Peyer's patch (tissue), 4 donors: ENCODE results near the gene R3HDM2. TPM values are rescaled to one million over a fixed set of nuclear protein-coding genes. Genes with fewer than 3 reads are reported as not detected.

ENCODE experiments used
- DNase-seq, 3 donors: peaks; one replicate each; pipeline ENCODE4 v3.0.0-alpha.2; 2017 to 2019
- H3K27ac ChIP-seq, 4 donors: fragments of 200-600 bp; sonication (generic); one replicate each; pipeline ENCODE4 v1.5.1; 2016 to 2019
- H3K27me3 ChIP-seq, 2 donors: fragments of 200-600 bp; sonication (generic); one replicate each; pipeline ENCODE4 v1.5.1; 2019
- H3K36me3 ChIP-seq, 3 donors: fragments of 200-600 bp; sonication (generic); one replicate each; pipeline ENCODE4 v1.5.1; 2016 to 2019
- H3K4me1 ChIP-seq, 4 donors: fragments of 200-600 bp; sonication (generic); one replicate each; pipeline ENCODE4 v1.5.1; 2016 to 2019
- H3K4me3 ChIP-seq, 4 donors: fragments of 200-600 bp; sonication (generic); 1 replicate in 3 of 4; 2 replicates in 1 of 4; pipeline ENCODE4 v1.5.1; 2016 to 2019; ENCODE audit warnings: mild to moderate bottlenecking in 1 of 4
- H3K9me3 ChIP-seq, 4 donors: fragments of 200-600 bp; sonication (generic); one replicate each; pipeline ENCODE4 v1.5.1; 2016 to 2019; ENCODE audit warnings: mild to moderate bottlenecking in 1 of 4
- POLR2A ChIP-seq, 2 donors: fragments of 450-650 bp; IDR thresholded peaks; one replicate each; pipeline ENCODE4 v1.5.1; 2017; ENCODE audit warnings: antibody characterized with exemption in 2 of 2, mild to moderate bottlenecking in 2 of 2, moderate library complexity in 2 of 2
- total RNA-seq, 4 donors: library from RNA; depleted of rRNA; stranded (reverse); fragments of >200 nt; gene quantifications; one replicate each; pipeline ENCODE4 v1.1.0, GENCODE V29; 2016
- TF ChIP-seq, protein P1 (sequence below), 6 experiments: fragments of 450-650 bp in 4 of 6; fragments of 200-600 bp in 2 of 6; sonication (generic) in 1 of 6; IDR thresholded peaks; one replicate each; pipeline ENCODE4 v1.5.1; 2017 to 2019; ENCODE audit warnings: antibody characterized with exemption in 6 of 6, mild to moderate bottlenecking in 3 of 6, moderate library complexity in 1 of 6

The R3HDM2 gene
- total RNA-seq, 4 donors from 2014 or later = 23.1 to 145 (median 54.8) TPM

DNA sequence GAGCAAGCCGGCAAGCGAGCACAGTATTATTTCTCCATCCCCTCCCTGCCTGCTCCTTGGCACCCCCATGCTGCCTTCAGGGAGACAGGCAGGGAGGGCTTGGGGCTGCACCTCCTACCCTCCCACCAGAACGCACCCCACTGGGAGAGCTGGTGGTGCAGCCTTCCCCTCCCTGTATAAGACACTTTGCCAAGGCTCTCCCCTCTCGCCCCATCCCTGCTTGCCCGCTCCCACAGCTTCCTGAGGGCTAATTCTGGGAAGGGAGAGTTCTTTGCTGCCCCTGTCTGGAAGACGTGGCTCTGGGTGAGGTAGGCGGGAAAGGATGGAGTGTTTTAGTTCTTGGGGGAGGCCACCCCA is 218.2 kb downstream of the R3HDM2 start:
- Histone ChIP-seq H3K9me3 (no peaks in the 10 kb centered on the region), H3K4me1 (peaks cover 0 to 38% (median 21%) of the 10 kb centered on the region in 4 donors), H3K4me3 (no peak overlapping the region), H3K36me3 (peaks cover 0 to 52% (median 0%) of the 10 kb centered on the region in 3 donors), H3K27ac (no peak overlapping the region), H3K27me3 (peaks cover 0 to 32% of the 10 kb centered on the region in 2 donors)
- no peak for DNase-seq
- TF ChIP-seq, protein P1, sequence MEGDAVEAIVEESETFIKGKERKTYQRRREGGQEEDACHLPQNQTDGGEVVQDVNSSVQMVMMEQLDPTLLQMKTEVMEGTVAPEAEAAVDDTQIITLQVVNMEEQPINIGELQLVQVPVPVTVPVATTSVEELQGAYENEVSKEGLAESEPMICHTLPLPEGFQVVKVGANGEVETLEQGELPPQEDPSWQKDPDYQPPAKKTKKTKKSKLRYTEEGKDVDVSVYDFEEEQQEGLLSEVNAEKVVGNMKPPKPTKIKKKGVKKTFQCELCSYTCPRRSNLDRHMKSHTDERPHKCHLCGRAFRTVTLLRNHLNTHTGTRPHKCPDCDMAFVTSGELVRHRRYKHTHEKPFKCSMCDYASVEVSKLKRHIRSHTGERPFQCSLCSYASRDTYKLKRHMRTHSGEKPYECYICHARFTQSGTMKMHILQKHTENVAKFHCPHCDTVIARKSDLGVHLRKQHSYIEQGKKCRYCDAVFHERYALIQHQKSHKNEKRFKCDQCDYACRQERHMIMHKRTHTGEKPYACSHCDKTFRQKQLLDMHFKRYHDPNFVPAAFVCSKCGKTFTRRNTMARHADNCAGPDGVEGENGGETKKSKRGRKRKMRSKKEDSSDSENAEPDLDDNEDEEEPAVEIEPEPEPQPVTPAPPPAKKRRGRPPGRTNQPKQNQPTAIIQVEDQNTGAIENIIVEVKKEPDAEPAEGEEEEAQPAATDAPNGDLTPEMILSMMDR (IDR thresholded peaks at IDR 0.05) = no peak
- no peak for TF ChIP-seq POLR2A (IDR thresholded peaks at IDR 0.05)

DNA sequence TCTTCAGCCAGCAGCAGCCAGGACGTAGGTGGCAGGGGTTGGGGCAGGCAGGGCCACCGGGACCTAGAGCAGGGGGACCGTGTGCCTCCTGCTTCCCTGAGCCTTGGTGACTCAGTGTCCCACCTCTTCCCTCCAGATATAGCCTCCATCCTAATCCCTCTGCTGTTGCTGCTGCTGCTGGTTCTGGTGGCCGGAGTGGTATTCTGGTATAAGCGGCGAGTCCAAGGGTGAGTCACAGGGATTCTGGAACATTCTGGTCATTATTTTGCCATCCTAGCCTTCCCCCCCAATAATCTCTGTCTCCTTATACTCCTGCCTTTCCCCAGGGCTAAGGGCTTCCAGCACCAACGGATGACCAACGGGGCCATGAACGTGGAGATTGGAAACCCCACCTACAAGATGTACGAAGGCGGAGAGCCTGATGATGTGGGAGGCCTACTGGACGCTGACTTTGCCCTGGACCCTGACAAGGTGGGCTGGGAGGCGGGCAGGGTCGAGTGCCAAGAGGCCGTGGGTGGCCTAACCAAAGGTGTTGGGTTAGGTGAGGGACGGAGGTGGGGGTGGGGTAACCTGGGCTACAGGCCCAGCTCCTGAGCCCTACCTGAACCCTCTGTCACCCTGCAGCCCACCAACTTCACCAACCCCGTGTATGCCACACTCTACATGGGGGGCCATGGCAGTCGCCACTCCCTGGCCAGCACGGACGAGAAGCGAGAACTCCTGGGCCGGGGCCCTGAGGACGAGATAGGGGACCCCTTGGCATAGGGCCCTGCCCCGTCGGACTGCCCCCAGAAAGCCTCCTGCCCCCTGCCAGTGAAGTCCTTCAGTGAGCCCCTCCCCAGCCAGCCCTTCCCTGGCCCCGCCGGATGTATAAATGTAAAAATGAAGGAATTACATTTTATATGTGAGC is 218.8 kb downstream of the R3HDM2 start:
- H3K36me3 ChIP-seq = peaks cover 0 to 57% (median 0%) of the 10 kb centered on the region in 3 donors
- TF ChIP-seq, protein P1 (IDR thresholded peaks at IDR 0.05) = no peak
- TF ChIP-seq POLR2A (IDR thresholded peaks at IDR 0.05) = no peak
- peaks cover 0 to 27% of the 10 kb centered on the region in 2 donors for H3K27me3 ChIP-seq
- H3K4me3 ChIP-seq = no peak overlapping the region
- no peak for DNase-seq
- peaks cover 0 to 33% (median 16%) of the 10 kb centered on the region in 4 donors for H3K4me1 ChIP-seq
- H3K27ac ChIP-seq = no peak overlapping the region
- H3K9me3 ChIP-seq = no peaks in the 10 kb centered on the region

DNA sequence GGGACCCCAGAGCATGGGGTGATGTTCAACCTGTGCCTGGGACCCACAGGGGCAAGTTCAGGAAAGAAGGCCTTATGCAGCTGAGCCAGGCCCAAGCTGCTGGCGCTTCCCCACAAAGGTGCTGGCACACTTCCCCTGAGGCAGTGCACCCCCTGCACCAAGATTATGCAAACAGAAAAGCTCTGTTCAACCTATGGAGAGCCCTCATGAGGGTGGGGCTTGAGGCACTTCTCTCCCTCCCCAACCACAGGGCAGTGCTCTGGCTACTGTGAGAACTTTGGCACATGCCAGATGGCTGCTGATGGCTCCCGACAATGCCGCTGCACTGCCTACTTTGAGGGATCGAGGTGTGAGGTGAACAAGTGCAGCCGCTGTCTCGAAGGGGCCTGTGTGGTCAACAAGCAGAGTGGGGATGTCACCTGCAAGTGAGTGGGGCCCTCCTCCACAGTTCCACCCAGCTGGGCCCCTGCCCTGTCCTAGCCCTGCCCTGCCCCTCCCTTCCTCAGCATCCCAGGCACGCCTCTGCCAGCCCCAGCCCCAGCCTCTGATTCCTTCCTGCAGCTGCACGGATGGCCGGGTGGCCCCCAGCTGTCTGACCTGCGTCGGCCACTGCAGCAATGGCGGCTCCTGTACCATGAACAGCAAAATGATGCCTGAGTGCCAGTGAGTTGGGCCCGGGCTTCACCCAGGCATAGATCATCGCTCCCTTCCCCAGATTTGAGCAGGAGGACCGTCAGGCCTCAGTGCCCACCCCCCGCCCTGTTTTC is 219.7 kb downstream of the R3HDM2 start:
- Histone ChIP-seq H3K27me3 (peaks cover 0 to 20% of the 10 kb centered on the region in 2 donors), H3K9me3 (no peaks in the 10 kb centered on the region), H3K27ac (no peak overlapping the region), H3K36me3 (peaks cover 0 to 65% (median 0%) of the 10 kb centered on the region in 3 donors), H3K4me1 (peaks cover 0 to 25% (median 11%) of the 10 kb centered on the region in 4 donors), H3K4me3 (no peak overlapping the region)
- no peak for DNase-seq
- TF ChIP-seq, protein P1 (IDR thresholded peaks at IDR 0.05) = no peak
- no peak for TF ChIP-seq POLR2A (IDR thresholded peaks at IDR 0.05)

DNA sequence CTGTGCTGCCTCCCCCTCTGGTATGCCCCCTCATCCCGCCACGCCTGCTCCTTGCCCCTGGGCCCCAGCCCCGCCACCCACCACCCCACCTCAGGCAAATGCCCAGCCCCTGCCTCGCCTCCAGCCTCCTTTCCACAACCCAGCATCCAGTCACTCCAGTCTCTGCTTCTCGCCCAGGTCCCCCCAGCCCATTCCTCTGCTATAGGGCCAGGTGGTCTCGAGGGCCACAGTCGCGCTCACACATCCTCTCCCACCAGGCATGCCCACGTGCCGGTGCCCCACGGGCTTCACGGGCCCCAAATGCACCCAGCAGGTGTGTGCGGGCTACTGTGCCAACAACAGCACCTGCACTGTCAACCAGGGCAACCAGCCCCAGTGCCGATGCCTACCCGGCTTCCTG is 220.4 kb downstream of the R3HDM2 start:
- TF ChIP-seq, protein P1 (IDR thresholded peaks at IDR 0.05) = no peak
- no peak for TF ChIP-seq POLR2A (IDR thresholded peaks at IDR 0.05)

DNA sequence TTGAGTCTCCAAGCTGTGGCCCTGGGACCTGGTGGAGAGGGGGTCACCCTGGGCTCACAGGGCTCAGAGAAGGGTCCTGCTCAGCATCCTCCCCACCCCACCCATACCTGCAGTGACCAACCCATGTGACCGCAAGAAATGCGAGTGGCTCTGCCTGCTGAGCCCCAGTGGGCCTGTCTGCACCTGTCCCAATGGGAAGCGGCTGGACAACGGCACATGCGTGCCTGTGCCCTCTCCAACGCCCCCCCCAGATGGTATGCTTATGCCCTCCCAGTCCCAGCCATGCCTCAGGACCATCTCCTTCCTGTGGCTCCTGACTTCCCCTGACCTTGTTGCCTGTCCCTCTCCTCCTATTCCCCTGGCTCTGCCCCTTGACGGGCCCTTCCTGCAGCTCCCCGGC is 220.9 kb downstream of the R3HDM2 start:
- DNase-seq = no peak
- Histone ChIP-seq H3K4me3 (no peak overlapping the region), H3K27ac (no peak overlapping the region), H3K27me3 (peaks cover 0 to 8% of the 10 kb centered on the region in 2 donors), H3K4me1 (peaks cover 0 to 14% (median 4%) of the 10 kb centered on the region in 4 donors), H3K9me3 (no peaks in the 10 kb centered on the region), H3K36me3 (peaks cover 0 to 77% (median 0%) of the 10 kb centered on the region in 3 donors)
- TF ChIP-seq POLR2A (IDR thresholded peaks at IDR 0.05) = no peak
- TF ChIP-seq, protein P1 (IDR thresholded peaks at IDR 0.05) = no peak

More for the DNA sequence above, 220.4 kb downstream of the R3HDM2 start:
- no peak for DNase-seq
- Histone ChIP-seq H3K27me3 (peaks cover 0 to 13% of the 10 kb centered on the region in 2 donors), H3K27ac (no peak overlapping the region), H3K4me3 (no peak overlapping the region), H3K36me3 (peaks cover 0 to 71% (median 0%) of the 10 kb centered on the region in 3 donors), H3K4me1 (peaks cover 0 to 18% (median 5%) of the 10 kb centered on the region in 4 donors), H3K9me3 (no peaks in the 10 kb centered on the region)
